GM19372 (cell line): ENCODE results near the gene DNAJC2.
"Not testable (repeated sequence)": the region's sequence is repeated elsewhere in the genome, so short reads cannot be mapped to it uniquely, and the experiment has no call there.

Experiments
- ATAC-seq: cut with Tn5 transposase; IDR thresholded peaks from one replicate; pipeline ENCODE4 v1.9.1; 2021; ENCODE audit warnings: mild to moderate bottlenecking, low read depth, moderate library complexity; ENCODE audit not compliant: unreplicated experiment

The DNAJC2 gene

GRCh38 chr7:103343332-103343731 is 1.2 kb downstream of the DNAJC2 start:
- ATAC-seq, result no peak

GRCh38 chr7:103341466-103341865 is 3.1 kb downstream of the DNAJC2 start:
- ATAC-seq, result no peak

GRCh38 chr7:103338864-103339263 is 5.7 kb downstream of the DNAJC2 start:
- ATAC-seq, result no peak

GRCh38 chr7:103336761-103337160 is 7.8 kb downstream of the DNAJC2 start:
- ATAC-seq, result no peak

GRCh38 chr7:103325744-103326143 is 18.8 kb downstream of the DNAJC2 start:
- no peak for ATAC-seq

- no peak for ATAC-seq
Observed at GRCh38 chr7:103317009-103317408, 27.6 kb downstream of the DNAJC2 start.

GRCh38 chr7:103316380-103316941 is 28.1 kb downstream of the DNAJC2 start:
- ATAC-seq, result no peak

- no peak for ATAC-seq
Observed at GRCh38 chr7:103314852-103315251, 29.7 kb downstream of the DNAJC2 start.

GRCh38 chr7:103307503-103308231 is 36.9 kb downstream of the DNAJC2 start:
- ATAC-seq, result no peak

- no peak for ATAC-seq
Observed at GRCh38 chr7:103301441-103301840, 43.1 kb downstream of the DNAJC2 start.

- ATAC-seq, result no peak
Observed at GRCh38 chr7:103299660-103300059, 44.9 kb downstream of the DNAJC2 start.

GRCh38 chr7:103297837-103298179 is 46.8 kb downstream of the DNAJC2 start:
- ATAC-seq, result no peak

GRCh38 chr7:103296901-103297836 is 47.4 kb downstream of the DNAJC2 start, which contains the start of gene PMPCB:
TSS of gene PMPCB (plus strand) at chr7:103297435. CDS start at chr7:103297460, 25 bp downstream.
- ATAC-seq, result peak; percentile 88

GRCh38 chr7:103293526-103293925 is 51.0 kb downstream of the DNAJC2 start:
- no peak for ATAC-seq

GRCh38 chr7:103292122-103292521 is 52.4 kb downstream of the DNAJC2 start:
- ATAC-seq, result no peak

- not testable (repeated sequence) for ATAC-seq
Observed at GRCh38 chr7:103282802-103283427, 61.7 kb downstream of the DNAJC2 start.

- ATAC-seq, result not testable (repeated sequence)
Observed at GRCh38 chr7:103280803-103281155, 63.8 kb downstream of the DNAJC2 start.

- ATAC-seq, result peak; percentile 90
Observed at GRCh38 chr7:103279963-103280802, 64.4 kb downstream of the DNAJC2 start.

- peak; percentile 30 for ATAC-seq
Observed at GRCh38 chr7:103279636-103279962, 65.0 kb downstream of the DNAJC2 start.

- not testable (repeated sequence) for ATAC-seq
Observed at GRCh38 chr7:103278195-103278594, 66.4 kb downstream of the DNAJC2 start.
